WTC11 (cell line): Measurements from ENCODE around the gene OR6B3. TPM values are rescaled to one million over a fixed set of nuclear protein-coding genes. Genes with fewer than 3 reads are reported as not detected.
A peak's percentile ranks its signal among the peaks of the same experiment; 100 is the strongest.

ENCODE experiments used
- ATAC-seq: fragments of 200-7000 bp; cut with Tn5 transposase; 2 replicates; pipeline ENCODE4 v1.10.0; 2021; ENCODE audit warnings: mild to moderate bottlenecking, moderate library complexity
- CTCF ChIA-PET: fragments of 300-600 bp; sonication (Branson Sonifier 250); formaldehyde crosslinking; loops from one replicate; lab custom pipeline; 2021; ENCODE audit warnings: antibody characterized with exemption; lab: Charles Lee
- POLR2A ChIA-PET: fragments of 350-600 bp; sonication (Branson Sonifier 250); formaldehyde crosslinking; loops from one replicate; lab custom pipeline; 2021; ENCODE audit warnings: antibody characterized with exemption; lab: Charles Lee
- DNase-seq: peaks from one replicate; pipeline ENCODE4 v3.0.0; 2021; ENCODE audit warnings: low spot score
- H3K27ac Mint-ChIP-seq: 2 replicates; pipeline ENCODE4 v1.8.0; 2021; ENCODE audit warnings: mixed read lengths
- H3K27me3 Mint-ChIP-seq: 2 replicates; pipeline ENCODE4 v1.8.0; 2021; ENCODE audit warnings: low read depth, mild to moderate bottlenecking, moderate library complexity, mixed read lengths
- H3K36me3 Mint-ChIP-seq: 2 replicates; pipeline ENCODE4 v1.8.0; 2021; ENCODE audit warnings: mixed read lengths
- H3K4me1 Mint-ChIP-seq: 2 replicates; pipeline ENCODE4 v1.8.0; 2022; ENCODE audit warnings: mixed read lengths
- H3K4me3 Mint-ChIP-seq: 2 replicates; pipeline ENCODE4 v1.8.0; 2021; ENCODE audit warnings: mild to moderate bottlenecking, moderate library complexity, mixed read lengths
- H3K9me3 Mint-ChIP-seq: 2 replicates; pipeline ENCODE4 v1.8.0; 2021; ENCODE audit warnings: mixed read lengths
- E2F5 ChIP-seq: sonication (generic); formaldehyde crosslinking; IDR thresholded peaks from 2 replicates; pipeline ENCODE4 v1.8.1; 2022; ENCODE audit warnings: mild to moderate bottlenecking, moderate library complexity, missing genetic modification reagents
- EMX1 ChIP-seq: fragments of 250-450 bp; sonication (Bioruptor Pico); IDR thresholded peaks from 2 replicates; pipeline ENCODE4 v1.8.0; 2021; ENCODE audit warnings: mild to moderate bottlenecking
- GTF2I ChIP-seq: fragments of 250-450 bp; sonication (Bioruptor Pico); conservative IDR thresholded peaks from 2 replicates; pipeline ENCODE4 v1.4.0; 2021; ENCODE audit warnings: mild to moderate bottlenecking
- HMGXB4 ChIP-seq: sonication (generic); formaldehyde crosslinking; IDR thresholded peaks from 2 replicates; pipeline ENCODE4 v1.8.1; 2023; ENCODE audit warnings: mild to moderate bottlenecking, moderate library complexity, missing genetic modification reagents
- JUN ChIP-seq: sonication (generic); formaldehyde crosslinking; IDR thresholded peaks from 2 replicates; pipeline ENCODE4 v1.8.0; 2023; ENCODE audit warnings: mild to moderate bottlenecking, missing genetic modification reagents
- RELA ChIP-seq: sonication (generic); formaldehyde crosslinking; IDR thresholded peaks from 2 replicates; pipeline ENCODE4 v1.8.1; 2022; ENCODE audit warnings: missing genetic modification reagents, mild to moderate bottlenecking, borderline replicate concordance
- SOX15 ChIP-seq: fragments of 250-450 bp; sonication (Bioruptor Pico); IDR thresholded peaks from 2 replicates; pipeline ENCODE4 v1.9.0; 2021; ENCODE audit warnings: mild to moderate bottlenecking
- SP1 ChIP-seq: sonication (generic); formaldehyde crosslinking; conservative IDR thresholded peaks from 2 replicates; pipeline ENCODE4 v1.8.1; 2022; ENCODE audit warnings: missing genetic modification reagents
- TCF7 ChIP-seq: sonication (generic); formaldehyde crosslinking; IDR thresholded peaks from 2 replicates; pipeline ENCODE4 v1.8.0; 2022; ENCODE audit warnings: mild to moderate bottlenecking, low read depth, missing genetic modification reagents, moderate library complexity
- TP53 ChIP-seq: sonication (generic); formaldehyde crosslinking; IDR thresholded peaks from 2 replicates; pipeline ENCODE4 v1.8.1; 2023; ENCODE audit warnings: mild to moderate bottlenecking, missing genetic modification reagents
- ZNF219 ChIP-seq: sonication (generic); formaldehyde crosslinking; IDR thresholded peaks from 2 replicates; pipeline ENCODE4 v1.8.0; 2023; ENCODE audit warnings: missing genetic modification reagents, mild to moderate bottlenecking, borderline replicate concordance
- ZNF423 ChIP-seq: fragments of 250-450 bp; sonication (Bioruptor Pico); IDR thresholded peaks from 2 replicates; pipeline ENCODE4 v2.1.2; 2022; ENCODE audit warnings: mild to moderate bottlenecking, moderate library complexity
- total RNA-seq: library from RNA; stranded (reverse); gene quantifications from 3 replicates; pipeline ENCODE4 v1.2.3, GENCODE V29; 2021
- TF ChIP-seq, protein P1 (sequence below): sonication (generic); formaldehyde crosslinking; IDR thresholded peaks from 2 replicates; pipeline ENCODE4 v1.8.0; 2022; ENCODE audit warnings: mild to moderate bottlenecking, missing genetic modification reagents
- TF ChIP-seq, protein P2 (sequence below): fragments of 200-600 bp; IDR thresholded peaks from 2 replicates; pipeline ENCODE4 v1.8.0; 2022; ENCODE audit warnings: antibody characterized with exemption

The OR6B3 gene
- total RNA-seq, 1 experiment from 2014 or later = not detected

DNA sequence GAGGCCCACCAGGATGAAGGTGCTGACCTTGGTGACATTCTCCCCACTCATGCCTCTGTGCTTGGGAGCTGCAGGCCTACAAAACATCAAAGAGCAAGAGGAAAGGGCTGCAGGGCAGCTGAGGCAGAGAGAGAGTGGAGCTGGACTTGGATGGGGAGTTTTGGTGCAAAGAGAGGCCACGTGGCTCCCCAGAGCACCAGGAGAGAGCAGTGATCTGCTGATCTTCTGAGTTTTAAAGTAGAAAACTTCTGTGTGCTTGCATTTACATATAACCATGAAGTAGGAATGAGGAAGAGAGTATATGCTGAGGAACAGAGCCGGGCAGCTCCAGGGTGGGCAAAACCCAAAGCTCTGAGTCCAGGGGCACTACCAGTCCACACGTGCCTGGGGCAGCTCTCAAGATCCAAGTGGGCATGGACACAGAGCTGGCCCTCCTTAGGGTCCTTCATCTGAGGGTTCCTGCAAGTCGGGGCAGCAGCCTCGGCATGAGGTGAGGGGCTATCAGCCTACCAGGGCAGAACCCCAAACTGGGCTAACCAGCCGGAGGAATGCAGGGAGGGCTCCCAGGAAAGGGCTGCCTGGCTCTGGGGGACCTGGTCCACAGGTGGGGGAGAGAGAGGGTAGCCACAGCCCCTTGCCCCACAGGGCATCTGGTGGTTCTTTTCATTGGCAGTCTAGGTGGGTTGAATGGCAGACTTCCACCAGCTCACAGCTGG, 22.8 kb downstream of the OR6B3 start, which contains the start of gene OR6B2:
TSS of gene OR6B2 (minus strand) at position 51 of the 716 bp plus-strand sequence. CDS start at position 51, 0 bp downstream.
- Mint-ChIP-seq H3K4me3 (no peak within 1 kb of the TSS), H3K27me3 (peaks cover 41% of the 10 kb centered on the region), H3K4me1 (peaks cover 3% of the 10 kb centered on the region; the same call in 1 of the 2 replicates), H3K9me3 (no peaks in the 10 kb centered on the region)
- no peak for ATAC-seq
- TF ChIP-seq SOX15 (CRISPR knock-in tag) = no peak
- TF ChIP-seq SP1 (CRISPR knock-in tag) = no peak
- no peak for TF ChIP-seq GTF2I (CRISPR knock-in tag)
- TF ChIP-seq, all 79 proteins: peak for 0
- H3K36me3 Mint-ChIP-seq = no peaks in the 10 kb centered on the region
- ChIA-PET POLR2A (no interaction called here), CTCF (interaction anchor here (1.0 to 1.2 kb wide), 2 partner anchors 9 to 31 kb away, joined by 3 to 4 read pairs; no protein-coding TSS in a partner anchor)
- H3K27ac Mint-ChIP-seq = no peak within 1 kb of the TSS
- no peak for DNase-seq

GRCh38 chr2:240024766-240025165, 28.6 kb downstream of the OR6B3 start:
- DNase-seq (no peak), ATAC-seq (no peak)
- Mint-ChIP-seq H3K4me1 (peaks cover 10% of the 10 kb centered on the region), H3K9me3 (no peaks in the 10 kb centered on the region), H3K27me3 (peaks cover 17% of the 10 kb centered on the region), H3K4me3 (peak overlapping the region; percentile 95), H3K27ac (peak overlapping the region; percentile 69), H3K36me3 (peaks cover 15% of the 10 kb centered on the region)
- ChIA-PET CTCF (interaction anchor here (0.7 to 1.6 kb wide), 3 partner anchors 90 to 200 kb away, joined by 3 to 4 read pairs (median 3); no protein-coding TSS in a partner anchor), POLR2A (interaction anchor here (1.1 kb wide), 1 partner anchor 34 kb away, joined by 3 read pairs; no protein-coding TSS in a partner anchor)
- TF ChIP-seq JUN (CRISPR knock-in tag) (0 out of 2 replicates have a peak, but pooled peaks have one; percentile 2), RELA (CRISPR knock-in tag) (no peak), ZNF219 (CRISPR knock-in tag) (no peak), SP1 (CRISPR knock-in tag) (no peak), ZNF423 (CRISPR knock-in tag) (no peak)
- TF ChIP-seq, protein P1, sequence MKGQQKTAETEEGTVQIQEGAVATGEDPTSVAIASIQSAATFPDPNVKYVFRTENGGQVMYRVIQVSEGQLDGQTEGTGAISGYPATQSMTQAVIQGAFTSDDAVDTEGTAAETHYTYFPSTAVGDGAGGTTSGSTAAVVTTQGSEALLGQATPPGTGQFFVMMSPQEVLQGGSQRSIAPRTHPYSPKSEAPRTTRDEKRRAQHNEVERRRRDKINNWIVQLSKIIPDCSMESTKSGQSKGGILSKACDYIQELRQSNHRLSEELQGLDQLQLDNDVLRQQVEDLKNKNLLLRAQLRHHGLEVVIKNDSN (CRISPR knock-in tag) = no peak

- H3K27me3 Mint-ChIP-seq = peaks cover 11% of the 10 kb centered on the region
- peaks cover 10% of the 10 kb centered on the region for H3K4me1 Mint-ChIP-seq
- peaks cover 20% of the 10 kb centered on the region for H3K36me3 Mint-ChIP-seq
- H3K27ac Mint-ChIP-seq = no peak overlapping the region
- CTCF ChIA-PET = no interaction called here
- POLR2A ChIA-PET = no interaction called here
- no peak for ATAC-seq
- no peak for DNase-seq
- TF ChIP-seq E2F5 (CRISPR knock-in tag) = no peak
- no peak for TF ChIP-seq SOX15 (CRISPR knock-in tag)
- TF ChIP-seq TCF7 (CRISPR knock-in tag) = no peak
- no peak for TF ChIP-seq TP53
- TF ChIP-seq, protein P2, sequence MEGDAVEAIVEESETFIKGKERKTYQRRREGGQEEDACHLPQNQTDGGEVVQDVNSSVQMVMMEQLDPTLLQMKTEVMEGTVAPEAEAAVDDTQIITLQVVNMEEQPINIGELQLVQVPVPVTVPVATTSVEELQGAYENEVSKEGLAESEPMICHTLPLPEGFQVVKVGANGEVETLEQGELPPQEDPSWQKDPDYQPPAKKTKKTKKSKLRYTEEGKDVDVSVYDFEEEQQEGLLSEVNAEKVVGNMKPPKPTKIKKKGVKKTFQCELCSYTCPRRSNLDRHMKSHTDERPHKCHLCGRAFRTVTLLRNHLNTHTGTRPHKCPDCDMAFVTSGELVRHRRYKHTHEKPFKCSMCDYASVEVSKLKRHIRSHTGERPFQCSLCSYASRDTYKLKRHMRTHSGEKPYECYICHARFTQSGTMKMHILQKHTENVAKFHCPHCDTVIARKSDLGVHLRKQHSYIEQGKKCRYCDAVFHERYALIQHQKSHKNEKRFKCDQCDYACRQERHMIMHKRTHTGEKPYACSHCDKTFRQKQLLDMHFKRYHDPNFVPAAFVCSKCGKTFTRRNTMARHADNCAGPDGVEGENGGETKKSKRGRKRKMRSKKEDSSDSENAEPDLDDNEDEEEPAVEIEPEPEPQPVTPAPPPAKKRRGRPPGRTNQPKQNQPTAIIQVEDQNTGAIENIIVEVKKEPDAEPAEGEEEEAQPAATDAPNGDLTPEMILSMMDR = no peak
- peak overlapping the region; percentile 95 for H3K4me3 Mint-ChIP-seq
- no peaks in the 10 kb centered on the region for H3K9me3 Mint-ChIP-seq
Measured at GRCh38 chr2:240023792-240024191, 29.5 kb downstream of the OR6B3 start.

DNA sequence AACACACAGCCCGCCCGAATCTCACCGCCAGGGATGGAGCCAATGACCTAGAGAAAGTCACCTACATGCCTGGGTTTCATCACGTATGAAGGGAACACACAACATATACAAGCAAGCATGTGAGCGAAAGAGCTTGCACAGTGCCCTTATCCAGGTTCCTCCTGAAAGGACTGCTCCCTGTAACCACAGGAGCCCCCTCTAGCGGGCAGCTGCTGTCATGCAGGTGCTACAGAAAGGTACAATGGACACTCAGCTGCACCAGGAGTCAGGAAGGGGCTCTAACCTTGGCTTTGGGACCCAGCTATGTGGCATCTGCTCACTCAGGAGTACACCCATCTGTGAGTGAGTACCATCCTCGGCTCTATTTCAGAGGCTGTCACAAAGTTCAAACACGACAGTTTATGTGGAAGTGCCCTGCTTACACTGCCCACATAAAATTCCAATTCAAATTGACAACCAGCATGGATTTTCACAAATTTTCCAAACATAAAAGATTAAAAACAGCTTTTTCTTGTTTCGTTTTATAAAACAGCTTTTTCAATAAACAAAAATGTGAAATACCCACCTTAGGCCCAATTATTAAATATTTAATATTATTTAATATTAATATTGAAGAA, 31.7 kb downstream of the OR6B3 start:
- Mint-ChIP-seq H3K9me3 (no peaks in the 10 kb centered on the region), H3K27me3 (no peaks in the 10 kb centered on the region; the same call in 1 of the 2 replicates), H3K4me1 (peaks cover 10% of the 10 kb centered on the region)
- DNase-seq = peak; percentile 93
- CTCF ChIA-PET = interaction anchor here (0.7 to 2.7 kb wide), 30 partner anchors 8 to 234 kb away, joined by 3 to 13 read pairs (median 4); partner anchors contain the start of genes OR6B2 and OR6B3
- TF ChIP-seq HMGXB4 (CRISPR knock-in tag) (0 out of 2 replicates have a peak, but pooled peaks have one; percentile 25), EMX1 (CRISPR knock-in tag) (no peak)
- TF ChIP-seq, protein P2 = peak; percentile 75
- TF ChIP-seq, all 79 proteins: peak for 2
- Mint-ChIP-seq H3K4me3 (no peak overlapping the region), H3K36me3 (peaks cover 39% of the 10 kb centered on the region), H3K27ac (no peak overlapping the region)
- ATAC-seq = peak; percentile 77
- POLR2A ChIA-PET = no interaction called here
